K562 (cell line): Measurements from ENCODE around the gene PDZRN3. TPM values are rescaled to one million over a fixed set of nuclear protein-coding genes. Genes with fewer than 3 reads are reported as not detected.

Experiments used
- ATAC-seq: fragments of 200-7000 bp; cut with Tn5 transposase; 3 replicates; pipeline ENCODE4 v1.9.1; 2020; ENCODE audit warnings: moderate library complexity
- BruUV-seq: library from RNA; stranded (reverse); fragments of 400-500 nt; replicated peaks from 2 replicates; lab custom pipeline; 2021; lab: Mats Ljungman, UMichigan
- CTCF ChIA-PET: fragments of 300-600 bp; formaldehyde crosslinking; extraction: SDS; loops from one replicate; lab custom pipeline; 2021; ENCODE audit warnings: low intra/inter-chr PET ratio; lab: Yijun Ruan, JAX
- POLR2A ChIA-PET: fragments of 300-600, 350-650 bp; sonication (Branson Sonifier 250); formaldehyde crosslinking; extraction: SDS; loops from one replicate; lab custom pipeline; 2021; ENCODE audit warnings: antibody characterized with exemption, inconsistent platforms; lab: Yijun Ruan, JAX
- DNase-seq, 4 experiments: peaks; one replicate each; pipeline versions ENCODE4 v3.0.0 to v3.0.0-alpha.2; 2011 to 2018; ENCODE audit warnings: low spot score in 3 of 4, mixed read lengths in 3 of 4; ENCODE audit errors: extremely low read depth in 1 of 4
- FAIRE-seq: peaks from 2 replicates; lab custom pipeline; 2011; peaks lifted over from hg19 to GRCh38; lab: Jason Lieb, UNC
- H2AFZ ChIP-seq: 2 replicates; pipeline ENCODE4 v1.6.0; 2011; ENCODE audit warnings: low read depth, low read length, control low read depth, inconsistent platforms
- H3K27ac ChIP-seq: fragments of 200-600 bp; 3 replicates; pipeline ENCODE4 v1.8.0; 2011; ENCODE audit warnings: low read depth, mild to moderate bottlenecking, control low read depth, inconsistent platforms, low read length, moderate library complexity, mixed read lengths; ENCODE audit errors: extremely low read depth
- H3K27me3 ChIP-seq, 2 experiments: fragments of 300-600 bp in 1 of 2; 2 replicates in 1 of 2; 3 replicates in 1 of 2; pipeline versions ENCODE4 v1.6.0 to v1.8.0; 2011; ENCODE audit warnings: inconsistent platforms in 2 of 2, low read length in 2 of 2, mild to moderate bottlenecking in 1 of 2, mixed read lengths in 1 of 2, moderate library complexity in 1 of 2; ENCODE audit not compliant: control insufficient read depth in 2 of 2, insufficient read depth in 2 of 2
- H3K36me3 ChIP-seq: fragments of 300-600 bp; 3 replicates; pipeline ENCODE4 v1.8.0; 2011; ENCODE audit warnings: mild to moderate bottlenecking, low read length, inconsistent platforms; ENCODE audit not compliant: control insufficient read depth, insufficient read depth
- H3K4me1 ChIP-seq, 2 experiments: fragments of 200-600 bp in 1 of 2; replicated peaks in 1 of 2; 2 replicates in 1 of 2; 3 replicates in 1 of 2; pipeline versions ENCODE4 v1.5.1 to v1.8.0; 2011; ENCODE audit warnings: inconsistent platforms in 2 of 2, low read length in 2 of 2, mild to moderate bottlenecking in 1 of 2, mixed read lengths in 1 of 2, moderate library complexity in 1 of 2; ENCODE audit not compliant: control insufficient read depth in 2 of 2, insufficient read depth in 2 of 2
- H3K4me2 ChIP-seq: 2 replicates; pipeline ENCODE4 v1.6.1; 2011; ENCODE audit warnings: low read length, control low read depth, inconsistent platforms, mixed read lengths; ENCODE audit not compliant: insufficient read depth
- H3K4me3 ChIP-seq: fragments of 200-600 bp; sonication (generic), shearing (Covaris generic); 2 replicates; pipeline ENCODE4 v1.5.1; 2016; ENCODE audit warnings: control low read depth, inconsistent platforms
- H3K79me2 ChIP-seq: fragments of 200-600 bp; 3 replicates; pipeline ENCODE4 v1.8.0; 2011; ENCODE audit warnings: low read length, inconsistent platforms; ENCODE audit not compliant: control insufficient read depth, insufficient read depth
- H3K9ac ChIP-seq, 2 experiments: 2 replicates each; pipeline versions ENCODE4 v1.6.0 to v1.6.1; 2011; ENCODE audit warnings: low read depth in 2 of 2, low read length in 2 of 2, control low read depth in 1 of 2, inconsistent platforms in 1 of 2, mild to moderate bottlenecking in 1 of 2, mixed read lengths in 1 of 2; ENCODE audit not compliant: insufficient read depth in 1 of 2
- H3K9me1 ChIP-seq: one replicate; pipeline ENCODE4 v1.6.0; 2011; ENCODE audit warnings: inconsistent platforms, mild to moderate bottlenecking, low read length, moderate library complexity; ENCODE audit not compliant: control insufficient read depth, insufficient read depth
- H3K9me3 ChIP-seq: replicated peaks from 2 replicates; pipeline ENCODE4 v1.5.1; 2011; ENCODE audit warnings: low read depth, low read length, inconsistent platforms; ENCODE audit not compliant: control insufficient read depth, insufficient read depth
- H4K20me1 ChIP-seq: replicated peaks from 2 replicates; pipeline ENCODE4 v1.6.1; 2011; ENCODE audit warnings: low read length, inconsistent platforms, mixed read lengths; ENCODE audit not compliant: control insufficient read depth, insufficient read depth
- KAT8 ChIP-seq: fragments of 450-650 bp; IDR thresholded peaks from 2 replicates; pipeline ENCODE4 v1.6.1; 2016; ENCODE audit warnings: low read depth, mild to moderate bottlenecking
- NFXL1 ChIP-seq: fragments of 450-650 bp; formaldehyde crosslinking; IDR thresholded peaks from 2 replicates; pipeline ENCODE4 v1.4.0; 2021; ENCODE audit warnings: mild to moderate bottlenecking
- RBM34 ChIP-seq: fragments of 200-400 bp; formaldehyde crosslinking; IDR thresholded peaks from 2 replicates; pipeline ENCODE4 v1.6.1; 2018; ENCODE audit warnings: low read length, borderline replicate concordance; ENCODE audit not compliant: insufficient read depth
- SMAD2 ChIP-seq: fragments of 150-350 bp; IDR thresholded peaks from 2 replicates; pipeline ENCODE4 v1.6.1; 2014; ENCODE audit warnings: low read depth, mild to moderate bottlenecking, low read length
- SNRNP70 ChIP-seq: fragments of 200-400 bp; formaldehyde crosslinking; optimal IDR thresholded peaks from 2 replicates; pipeline ENCODE3; 2017; ENCODE audit warnings: low read depth, low read length
- SREBF1 ChIP-seq: fragments of 150-350 bp; IDR thresholded peaks from 2 replicates; pipeline ENCODE4 v1.6.1; 2014; ENCODE audit warnings: antibody characterized with exemption, low read depth, low read length, borderline replicate concordance
- SRSF9 ChIP-seq: fragments of 200-400 bp; formaldehyde crosslinking; IDR thresholded peaks from 2 replicates; pipeline ENCODE4 v1.6.1; 2017; ENCODE audit warnings: low read depth, low read length, borderline replicate concordance
- TSC22D4 ChIP-seq: fragments of 450-650 bp; IDR thresholded peaks from 2 replicates; pipeline ENCODE4 v1.6.1; 2016; ENCODE audit warnings: missing genetic modification characterization, missing biosample characterization, control low read depth
- WGBS: fragments of 100-300 bp; shearing (Covaris generic); methylation state at CpG from one replicate; pipeline ENCODE4 v1.1.6; 2016; ENCODE audit warnings: low coverage, mixed read lengths; ENCODE audit not compliant: insufficient coverage; ENCODE audit errors: missing lambda C conversion rate; 5-methylcytosine and 5-hydroxymethylcytosine counted together
- in situ Hi-C: fragments of 300-500 bp; cut with MboI; formaldehyde crosslinking; loops from 4 replicates; pipeline ENCODE4 v1.15.0; 2018; ENCODE audit warnings: inconsistent platforms, mixed read lengths
- intact Hi-C: fragments of 100-400 bp; cut with micrococcal nuclease; formaldehyde crosslinking; loops from 2 replicates; pipeline ENCODE4 v1.14.2; 2022
- polyA plus RNA-seq, 8 experiments: library from polyadenylated mRNA; depleted of rRNA in 4 of 8; stranded (reverse) in 5 of 8; unstranded in 3 of 8; fragments of >200 nt; fragmentation: Nextera tagmentation in 2 of 8; fragmentation: Illumina TruSeq in 1 of 8; extraction: Ambion mirVana in 2 of 8; extraction: Trizol in 1 of 8; gene quantifications; 2 replicates each; pipeline versions ENCODE4 v1.2.1 to v1.2.3, GENCODE V29; 2011 to 2014; ENCODE audit warnings: inconsistent platforms in 1 of 8, missing spikeins in 1 of 8
- total RNA-seq, 7 experiments: library from RNA; depleted of rRNA in 6 of 7; stranded (reverse); fragments of >200 nt in 6 of 7; fragmentation: Illumina TruSeq in 2 of 7; extraction: Trizol in 2 of 7; gene quantifications; 2 replicates each; pipeline versions ENCODE4 v1.2.1 to v1.2.3, GENCODE V29; 2011 to 2021; ENCODE audit warnings: low replicate concordance in 1 of 7

The PDZRN3 gene
- total and polyA plus RNA-seq, 9 of the 15 experiments (the other 6 are each of a cell fraction or from before 2014, with no cell fraction given) = 0.16 TPM; not detected in 8

DNA sequence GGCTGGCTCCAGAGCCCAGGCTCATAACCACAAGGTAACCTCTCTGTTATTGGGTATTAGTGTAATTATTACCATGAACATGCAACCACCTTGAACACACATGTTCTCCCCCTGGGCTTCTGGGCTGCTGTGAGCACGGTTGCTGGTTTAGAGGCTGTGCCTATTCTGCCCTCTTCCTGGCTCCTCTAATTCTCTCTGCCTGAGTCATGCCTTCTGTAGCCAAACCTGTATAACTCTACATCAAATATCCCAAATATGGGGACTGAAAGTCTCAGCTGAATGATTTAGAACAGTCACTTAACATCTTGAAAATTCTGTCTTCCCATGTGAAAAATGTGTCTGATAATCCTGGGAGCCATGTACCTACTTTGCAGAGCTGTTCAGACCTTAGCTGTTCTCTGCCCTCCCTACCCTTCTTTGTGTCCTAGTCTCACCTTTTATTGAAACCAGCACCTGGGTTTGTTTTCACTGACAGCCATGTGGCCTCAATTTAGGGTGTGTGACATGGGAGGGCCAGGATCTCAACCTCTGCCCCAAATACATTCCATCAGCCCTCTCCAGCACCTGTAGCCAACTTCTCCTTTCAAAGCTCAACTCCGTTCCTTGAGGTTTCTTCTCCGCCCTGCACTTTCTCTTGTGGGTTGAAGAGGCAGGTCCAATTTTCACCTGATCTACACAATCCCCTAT, 60.7 kb downstream of the PDZRN3 start:
- ChIA-PET POLR2A (interaction anchor here (0.7 kb wide), 1 partner anchor 505 kb away, joined by 3 read pairs; no protein-coding TSS in a partner anchor), CTCF (no interaction called here)
- no peak for TF ChIP-seq SMAD2
- TF ChIP-seq SREBF1 = no peak
- TF ChIP-seq TSC22D4 (tag) = no peak
- no peak for TF ChIP-seq RBM34
- TF ChIP-seq KAT8 = no peak
- no peak for TF ChIP-seq NFXL1 (CRISPR knock-in tag)
- no peak for TF ChIP-seq SNRNP70
- no peak for TF ChIP-seq SRSF9
- no TSS peak for BruUV-seq
- no peak overlapping the region for H3K27ac ChIP-seq
- H3K79me2 ChIP-seq = no peaks in the 10 kb centered on the region
- in situ Hi-C loops = no loop called here
- DNase-seq = no peak
- no peaks in the 10 kb centered on the region for H3K4me1 ChIP-seq
- no peak for FAIRE-seq
- no peaks in the 10 kb centered on the region for H3K9me3 ChIP-seq
- H3K27me3 ChIP-seq = no peaks in the 10 kb centered on the region
- H3K9me1 ChIP-seq = no peaks in the 10 kb centered on the region
- WGBS = 0% methylated on average over 2 of the region's 3 CpGs
- H3K4me3 ChIP-seq = no peak overlapping the region
- no peaks in the 10 kb centered on the region for H3K36me3 ChIP-seq
- no peak for ATAC-seq
- H4K20me1 ChIP-seq = no peaks in the 10 kb centered on the region
- H3K9ac ChIP-seq = no peak overlapping the region
- H3K4me2 ChIP-seq = no peak overlapping the region
- intact Hi-C loops = no loop called here
- no peak overlapping the region for H2AFZ ChIP-seq
